ENCODE data around the gene NPTN. TPM values are rescaled to one million over a fixed set of nuclear protein-coding genes. Genes with fewer than 3 reads are reported as not detected.
A peak's percentile ranks its signal among the peaks of the same experiment; 100 is the strongest.

Gene NPTN
- total RNA-seq, 1 donor from 2014 or later: 100 TPM

DNA sequence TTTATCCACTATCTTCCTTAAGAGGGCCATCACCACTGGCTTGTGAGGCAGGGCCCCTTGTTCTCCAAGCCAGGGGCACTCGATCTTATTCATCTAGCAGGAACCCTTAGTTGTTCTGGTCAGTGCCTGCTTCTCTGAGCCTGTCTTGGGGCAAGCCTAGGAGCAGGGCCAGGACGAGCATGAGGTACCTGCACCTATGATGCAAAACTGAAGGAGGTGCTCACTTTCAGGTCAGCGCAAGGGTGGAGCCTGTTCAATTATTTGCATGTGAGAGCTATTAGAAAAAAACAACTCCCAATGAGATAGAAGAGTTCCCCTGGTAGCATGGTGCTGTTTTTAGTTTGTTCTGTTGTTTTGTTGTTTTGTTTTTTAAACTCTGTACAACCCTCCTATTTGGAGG is 46.0 kb upstream of the NPTN start:
- no peak for TF ChIP-seq CTCF (conservative IDR thresholded peaks at IDR 0.05; ENCODE audit: low read depth, low read length)
- no peak overlapping the region for H3K4me3 ChIP-seq (ENCODE audit: low read depth, low read length)
- no peak for DNase-seq (ENCODE audit: low read depth)

DNA sequence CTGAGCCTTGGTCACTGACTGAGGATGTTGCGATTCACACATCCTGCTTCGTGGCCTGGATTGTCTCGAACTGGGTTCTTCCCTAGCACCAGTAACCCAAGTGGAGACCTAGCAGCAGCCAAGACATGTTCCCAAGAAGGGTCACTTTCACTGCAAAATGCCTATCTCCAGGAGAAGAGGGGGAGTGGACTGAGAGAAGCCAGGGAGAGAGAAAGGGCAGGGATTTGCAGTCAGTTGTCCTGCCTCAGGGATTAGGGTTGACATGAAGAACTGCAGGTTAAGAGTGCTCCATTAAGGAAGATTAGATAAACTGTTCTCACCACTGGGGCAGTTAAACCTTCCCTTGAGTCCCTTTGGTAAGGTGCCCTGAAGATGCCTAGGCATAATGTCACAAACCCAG is 45.3 kb upstream of the NPTN start:
- H3K4me3 ChIP-seq (ENCODE audit: low read depth, low read length): no peak overlapping the region
- no peak for DNase-seq (ENCODE audit: low read depth)
- no peak for TF ChIP-seq CTCF (conservative IDR thresholded peaks at IDR 0.05; ENCODE audit: low read depth, low read length)

- TF ChIP-seq CTCF (conservative IDR thresholded peaks at IDR 0.05; ENCODE audit: low read depth, low read length): no peak
- no peak overlapping the region for H3K4me3 ChIP-seq (ENCODE audit: low read depth, low read length)
- DNase-seq (ENCODE audit: low read depth): no peak
Observed at GRCh38 chr15:73677733-73678132, 44.5 kb upstream of the NPTN start.

DNA sequence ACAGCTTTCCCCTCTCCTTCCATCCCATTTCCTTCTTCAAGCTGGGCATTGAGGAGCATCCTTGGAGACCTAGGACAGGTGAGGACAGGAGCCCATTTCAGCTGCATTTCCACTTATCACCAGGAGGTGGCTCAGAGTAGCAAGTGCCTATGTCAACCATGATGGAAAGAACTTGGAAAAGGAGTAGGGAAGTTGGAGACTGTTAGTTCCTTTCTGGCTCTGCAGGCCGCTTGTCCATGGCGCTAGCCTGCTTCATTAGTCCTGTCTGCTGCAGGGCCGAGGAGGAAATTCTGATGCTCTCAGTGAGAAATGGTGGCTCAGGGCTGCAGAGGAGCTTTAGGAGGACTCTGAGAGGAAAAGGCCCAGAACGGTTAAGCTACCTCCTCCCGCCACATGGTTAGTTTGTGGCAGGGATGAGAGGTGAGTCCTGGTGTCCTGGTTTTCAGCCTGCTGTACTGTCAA is 44.0 kb upstream of the NPTN start:
- TF ChIP-seq CTCF (conservative IDR thresholded peaks at IDR 0.05; ENCODE audit: low read depth, low read length): peak; percentile 88
- DNase-seq (ENCODE audit: low read depth): no peak
- no peak overlapping the region for H3K4me3 ChIP-seq (ENCODE audit: low read depth, low read length)

GRCh38 chr15:73674587-73674986 is 41.4 kb upstream of the NPTN start:
- no peak for TF ChIP-seq CTCF (conservative IDR thresholded peaks at IDR 0.05; ENCODE audit: low read depth, low read length)
- DNase-seq (ENCODE audit: low read depth): no peak
- no peak overlapping the region for H3K4me3 ChIP-seq (ENCODE audit: low read depth, low read length)

DNA sequence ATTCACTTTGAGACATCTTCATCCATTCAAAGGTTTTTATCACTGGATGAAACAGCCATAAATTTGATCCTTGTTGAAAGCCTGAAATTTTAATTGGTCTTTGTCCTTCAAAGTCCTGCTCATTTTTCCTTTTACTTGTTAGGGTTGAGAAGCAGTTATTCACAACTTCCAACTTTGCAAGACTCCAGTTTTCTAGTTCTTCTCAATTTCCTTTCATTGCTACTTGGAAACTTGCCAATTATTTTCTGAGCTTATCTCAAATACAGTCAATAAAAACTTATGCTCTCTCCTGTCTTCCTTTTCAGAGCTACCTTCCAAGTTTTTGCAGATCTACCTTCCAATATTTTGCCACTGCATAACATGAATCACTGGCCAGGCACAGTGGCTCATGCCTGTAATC is 27.3 kb upstream of the NPTN start:
- DNase-seq (ENCODE audit: low read depth): no peak
- H3K4me3 ChIP-seq (ENCODE audit: low read depth, low read length): no peak overlapping the region
- TF ChIP-seq CTCF (conservative IDR thresholded peaks at IDR 0.05; ENCODE audit: low read depth, low read length): no peak

GRCh38 chr15:73658645-73659044 is 25.5 kb upstream of the NPTN start:
- H3K4me3 ChIP-seq (ENCODE audit: low read depth, low read length): no peak overlapping the region
- TF ChIP-seq CTCF (conservative IDR thresholded peaks at IDR 0.05; ENCODE audit: low read depth, low read length): no peak
- no peak for DNase-seq (ENCODE audit: low read depth)
